Ovary (tissue), 10 donors: ENCODE data around the gene TENT5C. TPM values are rescaled to one million over a fixed set of nuclear protein-coding genes. Genes with fewer than 3 reads are reported as not detected.
"Not testable (repeated sequence)": the region's sequence is repeated elsewhere in the genome, so short reads cannot be mapped to it uniquely, and the experiment has no call there.

ENCODE experiments used
- DNase-seq, 5 donors: peaks; one replicate each; pipeline ENCODE4 v3.0.0-alpha.2; 2019 to 2020
- H3K27ac ChIP-seq, 2 donors: fragments of 200-600 bp; one replicate each; pipeline versions ENCODE4 v1.5.1 to v1.8.0; 2019 to 2022
- H3K27me3 ChIP-seq: fragments of 200-600 bp; one replicate; pipeline ENCODE4 v1.8.0; 2022
- H3K36me3 ChIP-seq: fragments of 200-600 bp; sonication (generic); one replicate; pipeline ENCODE4 v1.5.1; 2019
- H3K4me1 ChIP-seq: one replicate; pipeline ENCODE4 v1.8.1; 2013; ENCODE audit warnings: mild to moderate bottlenecking, moderate library complexity; ENCODE audit not compliant: insufficient read depth
- H3K4me3 ChIP-seq: fragments of 200-600 bp; sonication (generic); one replicate; pipeline ENCODE4 v1.5.1; 2017
- H3K9me3 ChIP-seq, 2 donors: fragments of 200-600 bp in 1 of 2; sonication (generic) in 1 of 2; one replicate each; pipeline versions ENCODE4 v1.5.1 to v1.8.1; 2013 to 2019; ENCODE audit warnings: mild to moderate bottlenecking in 1 of 2, moderate library complexity in 1 of 2
- CTCF ChIP-seq, 3 donors: fragments of 450-650 bp in 2 of 3; fragments of 200-600 bp in 1 of 3; IDR thresholded peaks; one replicate each; pipeline versions ENCODE4 v1.5.1 to v1.8.0; 2016 to 2022; ENCODE audit warnings: antibody characterized with exemption in 3 of 3, mild to moderate bottlenecking in 1 of 3
- EP300 ChIP-seq: sonication (generic); formaldehyde crosslinking; IDR thresholded peaks from one replicate; pipeline ENCODE4 v1.6.1; 2017; ENCODE audit warnings: antibody characterized with exemption
- POLR2A ChIP-seq: fragments of 450-650 bp; IDR thresholded peaks from one replicate; pipeline ENCODE4 v1.6.1; 2017; ENCODE audit warnings: antibody characterized with exemption, mild to moderate bottlenecking, moderate library complexity
- WGBS, 3 donors: extraction: QIAGEN DNeasy Blood & Tissue Kit in 1 of 3; methylation state at CpG; one replicate each; pipeline versions ENCODE4 v1.1.5 to v1.1.7; 2013 to 2017; 5-methylcytosine and 5-hydroxymethylcytosine counted together
- intact Hi-C, 4 donors: fragments of 100-400 bp; cut with DNase I; formaldehyde crosslinking; loops; one replicate each; pipeline versions ENCODE4 v1.11.0 to v1.15.1; 2022 to 2023
- long read RNA-seq, 3 donors: library from polyadenylated mRNA in 2 of 3; unstranded in 2 of 3; transcript quantifications; one replicate each; pipeline ENCODE4 v2.0.0 and lab custom pipeline, GENCODE V29; 2021 to 2026
- polyA plus RNA-seq, 2 donors: library from polyadenylated mRNA; stranded (reverse); fragments of 200-250 nt in 1 of 2; fragments of 350-450 nt in 1 of 2; fragmentation: Illumina TruSeq in 1 of 2; extraction: RNeasy Lipid Tissue Mini Kit (QIAGEN cat#74804) in 1 of 2; gene quantifications; one replicate each; pipeline ENCODE4 v1.2.3, GENCODE V29; 2013 to 2014
- total RNA-seq, 7 donors: library from RNA; depleted of rRNA in 2 of 7; stranded (reverse); fragments of >200 nt in 2 of 7; fragmentation: NEBNext Ultra II Directional in 3 of 7; extraction: Animal tissue kit (Norgen Biotek cat#: 25700) in 3 of 7; gene quantifications; one replicate each; pipeline versions ENCODE4 v1.1.0 to v1.2.4, GENCODE V29; 2016 to 2023
- donor health status: DM: no; HTN: no; CAD: no; lungs with moderate emphysema.
- donor health status: DM: no; HTN: no; CAD: no.
- donor health status: Bipolar disorder and iron deficiency.
- donor health status: DM: yes; HTN: yes; CAD: no.
- donor health status: DM: no; HTN: no; CAD: no.
- donor health status: DM: yes; HTN: yes; CAD: no.

Gene TENT5C
- total RNA-seq (10 to 100 TPM in 5 of 7 donors, 1 to 10 TPM in 2; 6.2 to 24.7 (median 11.4) TPM), polyA plus RNA-seq (10 to 100 TPM in 1 of 2 donors, 1 to 10 TPM in 1; 2.6 to 11.6 TPM)
- long read RNA-seq, donor 1, full-length matches to known transcripts: 16 of 27 reads
- long read RNA-seq, donor 1, partial matches to known transcripts: 0 of 27 reads
- long read RNA-seq, donor 1, other reads (novel, unspliced or antisense): 11 of 27 reads
- long read RNA-seq, donor 2, full-length matches to known transcripts: 7 of 7 reads
- long read RNA-seq, donor 2, partial matches to known transcripts: 0 of 7 reads
- long read RNA-seq, donor 2, other reads (novel, unspliced or antisense): 0 of 7 reads
- long read RNA-seq, donor 3, full-length matches to known transcripts: 46 of 52 reads
- long read RNA-seq, donor 3, partial matches to known transcripts: 0 of 52 reads
- long read RNA-seq, donor 3, other reads (novel, unspliced or antisense): 6 of 52 reads

DNA sequence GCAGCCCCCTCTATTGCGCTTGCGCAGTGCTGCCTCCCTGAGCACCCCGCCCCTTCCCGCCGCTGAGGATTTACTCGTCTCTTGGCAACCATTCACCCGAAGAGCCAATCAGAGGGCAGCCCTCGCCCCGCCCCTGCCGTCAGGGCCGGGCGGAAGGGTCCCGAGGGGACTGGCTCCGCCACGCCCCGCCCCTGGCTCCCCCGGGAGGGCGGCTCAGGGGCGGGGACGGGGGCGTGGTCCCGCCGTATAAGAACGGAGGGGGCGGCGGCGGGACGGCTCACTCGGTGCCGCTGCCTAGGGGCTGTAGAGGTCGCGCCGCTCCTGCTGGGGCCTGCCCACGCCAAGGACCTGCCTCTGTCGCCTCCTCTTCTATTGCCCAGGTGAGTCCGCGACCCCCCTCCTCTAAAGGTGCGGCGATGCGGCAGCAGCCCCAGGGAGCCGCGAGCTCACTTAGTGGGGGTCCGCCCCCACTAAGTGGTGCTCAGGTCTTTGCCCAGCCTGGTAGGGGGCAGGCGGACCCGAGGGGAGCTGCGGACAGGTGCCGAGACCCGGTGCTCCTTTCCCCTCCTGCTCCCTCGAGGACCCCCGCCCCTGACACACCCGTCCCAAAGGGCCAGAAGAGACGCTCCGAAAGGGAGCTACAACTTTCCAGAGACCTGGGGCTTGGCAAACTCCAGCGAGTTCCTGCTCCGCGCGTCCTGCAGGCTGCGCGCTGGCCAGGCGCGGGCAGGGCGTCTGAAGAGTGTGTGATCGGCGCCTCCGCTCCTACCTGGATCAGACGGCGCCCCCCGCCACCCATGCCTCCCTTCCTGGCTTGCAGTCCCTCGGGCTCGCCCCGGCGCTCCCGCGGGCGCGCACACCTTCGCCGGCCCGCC, at the start of gene TENT5C:
TSS of gene TENT5C (plus strand) at position 275 of the 875 bp plus-strand sequence. CDS start 16,821 bp downstream, outside the sequence.
- DNase-seq: peak; percentile 98 to 99 (median 98)
- Histone ChIP-seq H3K9me3 (no peaks in the 10 kb centered on the region), H3K4me3 (peak within 1 kb of the TSS; percentile 94), H3K27ac (peak within 1 kb of the TSS; percentile 72 to 89), H3K4me1 (no peaks in the 10 kb centered on the region), H3K27me3 (no peaks in the 10 kb centered on the region), H3K36me3 (no peaks in the 10 kb centered on the region)
- intact Hi-C loops: loop anchor here in 2 of 4 donors (5.0 kb wide), 1 partner anchor 151 kb away; no protein-coding TSS in a partner anchor
- TF ChIP-seq CTCF (IDR thresholded peaks at IDR 0.05) (no peak), POLR2A (peak; percentile 67), EP300 (peak; percentile 50)
- 0 to 1% (median 0%) methylated on average over 59 to 79 of the region's 79 CpGs for WGBS, 3 donors

DNA sequence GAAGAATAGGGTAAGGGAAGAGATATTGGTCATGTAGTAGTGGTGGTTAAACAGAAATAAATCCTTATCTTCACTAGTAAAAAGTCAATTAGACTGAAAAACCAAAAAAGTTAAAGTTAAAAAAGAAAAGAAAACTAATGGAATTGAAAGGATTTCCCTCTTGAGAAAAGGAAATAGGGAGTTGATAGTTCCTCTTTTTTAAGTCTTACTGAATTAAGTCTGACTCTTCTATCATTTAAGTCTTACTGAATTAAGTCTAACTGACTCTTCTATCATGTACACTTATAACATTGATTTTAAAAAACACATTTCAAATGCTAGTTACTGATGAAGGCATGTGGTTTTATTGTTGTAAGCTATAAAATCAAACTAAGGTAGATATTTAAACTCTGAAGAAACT, 49.5 kb upstream of the TENT5C start:
- H3K4me3 ChIP-seq: no peak overlapping the region
- no peak for DNase-seq
- H3K36me3 ChIP-seq: no peaks in the 10 kb centered on the region
- H3K27ac ChIP-seq: no peak overlapping the region
- TF ChIP-seq POLR2A (no peak), EP300 (no peak), CTCF (IDR thresholded peaks at IDR 0.05) (no peak)
- H3K9me3 ChIP-seq: peaks cover 0 to 4% of the 10 kb centered on the region in 2 donors
- no peaks in the 10 kb centered on the region for H3K27me3 ChIP-seq
- H3K4me1 ChIP-seq: no peaks in the 10 kb centered on the region
- intact Hi-C loops: no loop called here

DNA sequence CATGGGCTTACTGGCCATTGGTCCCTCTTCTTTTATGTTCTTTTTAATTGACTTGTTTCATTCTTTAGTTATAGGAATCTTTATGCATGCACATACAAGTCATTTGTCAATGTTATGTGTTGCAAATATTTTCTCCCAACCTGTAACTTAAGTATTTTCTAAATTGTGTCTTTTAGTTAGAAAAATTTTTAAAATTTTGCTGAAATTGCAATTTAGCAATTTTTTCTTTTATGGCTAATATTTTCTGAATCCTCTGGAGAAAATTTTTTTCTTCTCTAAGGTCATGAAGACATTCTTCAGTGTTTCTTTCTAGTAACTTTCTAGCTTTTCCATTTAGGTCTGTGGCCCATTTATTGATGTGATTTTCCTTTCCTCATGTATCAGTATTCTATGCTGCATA, 48.9 kb upstream of the TENT5C start:
- H3K27ac ChIP-seq: no peak overlapping the region
- intact Hi-C loops: no loop called here

DNA sequence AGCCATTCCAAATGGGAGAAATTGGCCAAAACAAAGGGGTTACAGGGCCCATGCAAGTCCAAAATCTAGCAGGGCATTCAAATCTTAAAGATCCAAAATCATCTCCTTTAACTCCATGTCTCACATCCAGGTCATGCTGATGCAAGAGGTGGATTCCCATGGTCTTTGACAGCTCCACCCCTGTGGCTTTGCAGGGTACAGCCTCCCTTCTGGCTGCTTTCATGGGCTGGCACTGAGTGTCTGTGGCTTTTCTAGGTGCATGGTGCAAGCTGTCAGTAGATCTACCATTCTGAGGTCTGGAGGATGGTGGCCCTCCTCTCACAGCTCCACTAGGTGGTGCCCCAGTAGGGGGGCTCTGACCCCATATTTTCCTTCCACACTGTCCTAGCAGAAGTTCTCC, 47.4 kb upstream of the TENT5C start:
- intact Hi-C loops, H3K36me3 ChIP-seq, H3K27me3 ChIP-seq, H3K4me1 ChIP-seq, H3K27ac ChIP-seq, H3K9me3 ChIP-seq, H3K4me3 ChIP-seq, DNase-seq: not testable (repeated sequence)

More for the DNA sequence above, 48.9 kb upstream of the TENT5C start:
- Histone ChIP-seq H3K27me3 (no peaks in the 10 kb centered on the region), H3K4me1 (no peaks in the 10 kb centered on the region), H3K4me3 (no peak overlapping the region), H3K9me3 (peaks cover 0 to 4% of the 10 kb centered on the region in 2 donors), H3K36me3 (no peaks in the 10 kb centered on the region)
- DNase-seq: no peak
- TF ChIP-seq EP300: no peak
- no peak for TF ChIP-seq CTCF (IDR thresholded peaks at IDR 0.05)
- no peak for TF ChIP-seq POLR2A
